ENCODE results near the gene RPGRIP1L.

RPGRIP1L gene

DNA sequence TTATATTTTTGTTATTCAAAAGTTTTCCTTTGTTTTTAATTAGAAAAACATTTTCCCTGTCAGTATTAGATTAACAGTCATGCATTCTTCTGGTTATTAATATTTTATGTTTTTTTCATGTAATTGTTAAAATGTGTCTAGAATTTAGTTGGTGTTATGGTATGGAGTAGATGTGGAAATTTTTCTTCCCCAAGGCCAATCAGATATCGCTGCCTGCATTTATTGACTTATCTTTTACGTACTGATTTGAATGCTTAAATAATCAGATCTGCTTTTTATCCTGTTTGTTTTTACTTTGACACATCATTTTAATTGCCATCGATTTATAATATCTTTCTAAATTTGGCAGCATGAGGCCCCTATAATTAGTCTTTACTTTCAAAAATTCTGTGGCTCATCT, 13.9 kb upstream of the RPGRIP1L start:
- DNase-seq (ENCODE audit: low read depth in 1 of 2, low spot score in 1 of 2), result no peak
- Histone ChIP-seq H3K4me3 (replicated peaks; ENCODE audit: insufficient read depth, low read length) (no peak overlapping the region), H3K27me3 (ENCODE audit: insufficient read depth, poor library complexity, severe bottlenecking) (no peaks in the 10 kb centered on the region), H3K27ac (replicated peaks) (no peak overlapping the region)
- TF ChIP-seq POLR2AphosphoS5 (IDR thresholded peaks at IDR 0.05; ENCODE audit: low read depth) (no peak), CTCF (IDR thresholded peaks at IDR 0.05; ENCODE audit: insufficient read depth, low read length) (no peak), SPI1 (IDR thresholded peaks at IDR 0.05; ENCODE audit: borderline replicate concordance, low read depth) (no peak), GABPA (IDR thresholded peaks at IDR 0.05; ENCODE audit: low read depth) (no peak)

- no peak overlapping the region for H3K27ac ChIP-seq (replicated peaks)
- DNase-seq (ENCODE audit: low read depth in 1 of 2, low spot score in 1 of 2), result no peak
- no peak overlapping the region for H3K4me3 ChIP-seq (replicated peaks; ENCODE audit: insufficient read depth, low read length)
- TF ChIP-seq POLR2AphosphoS5 (IDR thresholded peaks at IDR 0.05; ENCODE audit: low read depth) (no peak), CTCF (IDR thresholded peaks at IDR 0.05; ENCODE audit: insufficient read depth, low read length) (no peak), GABPA (IDR thresholded peaks at IDR 0.05; ENCODE audit: low read depth) (no peak), SPI1 (IDR thresholded peaks at IDR 0.05; ENCODE audit: borderline replicate concordance, low read depth) (no peak), REST (IDR thresholded peaks at IDR 0.05; ENCODE audit: insufficient replicate concordance, low read depth) (no peak)
- no peaks in the 10 kb centered on the region for H3K27me3 ChIP-seq (ENCODE audit: insufficient read depth, poor library complexity, severe bottlenecking)
Measured at GRCh38 chr16:53715023-53715384, 11.3 kb upstream of the RPGRIP1L start.

DNA sequence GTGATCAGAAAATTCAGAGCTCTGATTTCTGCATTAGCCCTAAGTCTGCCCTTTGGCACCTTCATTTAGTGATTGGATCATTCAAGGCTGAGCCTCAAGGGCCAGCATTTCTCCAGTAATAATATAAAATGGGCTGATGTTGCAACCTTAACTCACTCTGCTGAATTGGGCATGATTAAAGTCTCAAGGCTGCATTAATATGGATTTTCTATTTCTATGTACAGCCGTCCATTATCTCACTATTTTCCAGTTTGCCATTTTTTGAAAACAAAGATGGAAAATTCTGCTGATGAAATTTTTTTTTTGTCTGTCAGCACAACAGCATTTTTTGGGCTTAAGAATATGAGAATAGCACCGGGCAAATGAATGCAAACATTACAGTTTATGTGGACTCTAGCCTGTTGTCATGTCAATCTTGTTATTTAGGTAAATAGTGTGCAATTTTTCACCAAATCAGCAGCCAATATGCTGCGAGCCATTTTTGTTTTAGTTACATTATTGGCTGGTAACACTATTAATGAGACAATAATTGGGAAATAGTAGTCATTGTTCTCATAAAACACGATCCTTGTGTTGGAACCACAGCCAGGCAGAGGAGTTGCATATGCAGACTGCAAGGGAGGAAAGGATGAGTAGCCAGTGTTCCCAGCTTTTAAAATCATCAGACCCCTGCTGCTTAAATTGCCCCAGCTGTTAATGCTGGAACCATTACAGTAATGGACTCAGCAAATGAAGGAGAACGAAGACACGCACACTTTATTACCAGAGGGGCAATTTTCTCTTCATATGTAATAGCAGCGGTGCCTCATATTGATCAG, 10.8 kb upstream of the RPGRIP1L start:
- no peak for DNase-seq (ENCODE audit: low read depth in 1 of 2, low spot score in 1 of 2)
- Histone ChIP-seq H3K4me3 (replicated peaks; ENCODE audit: insufficient read depth, low read length) (no peak overlapping the region), H3K27ac (replicated peaks) (no peak overlapping the region), H3K27me3 (ENCODE audit: insufficient read depth, poor library complexity, severe bottlenecking) (no peaks in the 10 kb centered on the region)
- TF ChIP-seq POLR2AphosphoS5 (IDR thresholded peaks at IDR 0.05; ENCODE audit: low read depth), result no peak
- TF ChIP-seq SPI1 (IDR thresholded peaks at IDR 0.05; ENCODE audit: borderline replicate concordance, low read depth), result no peak
- no peak for TF ChIP-seq REST (IDR thresholded peaks at IDR 0.05; ENCODE audit: insufficient replicate concordance, low read depth)
- no peak for TF ChIP-seq CTCF (IDR thresholded peaks at IDR 0.05; ENCODE audit: insufficient read depth, low read length)
- no peak for TF ChIP-seq GABPA (IDR thresholded peaks at IDR 0.05; ENCODE audit: low read depth)
